ENCODE data around the gene AFMID.
"Not testable (repeated sequence)": the region's sequence is repeated elsewhere in the genome, so short reads cannot be mapped to it uniquely, and the experiment has no call there.

AFMID gene

GRCh38 chr17:78154903-78155811, 32.0 kb upstream of the AFMID start:
- DNase-seq, result no peak

- no peak for DNase-seq
Observed at GRCh38 chr17:78159575-78160158, 27.5 kb upstream of the AFMID start.

DNA sequence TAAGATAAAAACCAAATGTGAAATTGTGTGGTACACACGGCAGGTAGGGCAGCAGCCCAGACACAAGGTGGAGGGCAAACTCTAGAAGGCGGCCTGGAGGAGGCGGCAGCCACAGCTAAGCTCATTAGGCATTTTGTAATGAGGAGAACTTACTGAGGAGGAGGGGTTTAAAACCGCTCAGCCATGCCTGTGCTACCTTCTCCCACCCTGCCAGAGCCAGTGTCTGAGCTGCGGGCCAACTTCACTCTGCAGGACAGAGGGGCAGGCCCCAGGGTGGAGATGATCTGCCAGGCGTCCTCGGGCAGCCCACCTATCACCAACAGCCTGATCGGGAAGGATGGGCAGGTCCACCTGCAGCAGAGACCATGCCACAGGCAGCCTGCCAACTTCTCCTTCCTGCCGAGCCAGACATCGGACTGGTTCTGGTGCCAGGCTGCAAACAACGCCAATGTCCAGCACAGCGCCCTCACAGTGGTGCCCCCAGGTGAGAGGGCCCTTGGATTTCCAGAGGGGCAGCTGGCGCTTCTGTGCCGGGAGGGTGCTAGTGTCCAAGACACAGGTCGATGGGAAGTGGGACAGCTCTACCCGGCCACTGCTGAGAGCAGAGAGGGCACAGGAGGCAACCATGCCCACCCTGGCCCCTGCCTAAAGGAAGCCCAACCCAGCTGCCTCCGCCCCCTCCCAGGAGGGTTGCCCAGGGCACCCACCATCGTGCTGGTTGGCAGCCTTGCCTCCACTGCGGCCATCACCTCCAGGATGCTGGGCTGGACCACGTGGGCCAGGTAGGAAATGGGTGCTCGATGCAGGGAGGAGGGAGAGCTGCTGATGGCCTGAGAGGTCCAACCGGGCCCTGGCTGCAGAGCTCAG, 23.0 kb upstream of the AFMID start:
- DNase-seq, result no peak

DNA sequence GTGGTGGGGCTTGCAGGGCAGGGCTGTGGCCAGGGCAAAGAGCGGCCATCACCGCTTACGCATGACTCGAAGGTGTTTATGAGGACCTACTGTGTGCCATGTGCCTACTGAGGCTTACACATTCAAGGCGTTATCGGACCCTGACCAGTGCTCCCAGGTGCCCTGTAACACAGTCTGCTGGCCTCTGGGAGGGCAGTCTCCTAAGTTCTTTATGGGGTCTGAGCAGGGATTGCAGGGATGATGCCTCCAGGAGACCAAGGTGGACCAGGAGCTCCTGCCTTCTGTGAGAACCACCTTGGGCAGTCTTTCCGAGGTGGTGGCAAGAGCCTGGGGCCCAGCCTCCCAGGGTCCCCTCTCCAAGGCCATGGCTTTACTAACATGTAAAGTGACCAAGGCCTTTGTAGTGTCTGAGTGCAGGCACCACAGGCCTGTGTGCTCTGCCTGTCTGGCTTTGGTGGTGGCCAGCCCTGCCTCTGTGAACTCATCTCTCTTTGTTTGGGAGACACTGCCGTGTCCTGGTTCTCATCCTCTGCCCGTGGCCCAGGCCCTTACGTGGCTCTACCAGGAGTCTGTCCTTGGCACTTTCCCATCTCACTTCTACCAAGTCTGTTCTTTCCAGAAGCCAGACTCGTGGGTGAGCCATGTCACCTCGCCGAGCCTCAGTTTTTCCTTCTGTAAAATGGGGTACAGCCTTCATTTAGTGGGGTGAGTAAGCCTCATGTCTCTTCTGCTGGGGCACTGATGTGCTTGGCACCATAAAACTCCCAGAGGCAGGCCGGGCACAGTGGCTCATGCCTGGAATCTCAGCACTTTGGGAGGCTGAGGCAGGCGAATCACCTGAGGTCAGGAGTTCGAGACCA, 22.2 kb upstream of the AFMID start:
- DNase-seq, result no peak

GRCh38 chr17:78166416-78166815, 20.7 kb upstream of the AFMID start:
- DNase-seq, result no peak

GRCh38 chr17:78168242-78168902, 18.8 kb upstream of the AFMID start, which contains the start of gene SYNGR2:
Gene SYNGR2, plus strand, starts transcription at chr17:78168581. Its CDS starts 36 bp downstream, at chr17:78168617.
- peak; percentile 12 for DNase-seq

DNA sequence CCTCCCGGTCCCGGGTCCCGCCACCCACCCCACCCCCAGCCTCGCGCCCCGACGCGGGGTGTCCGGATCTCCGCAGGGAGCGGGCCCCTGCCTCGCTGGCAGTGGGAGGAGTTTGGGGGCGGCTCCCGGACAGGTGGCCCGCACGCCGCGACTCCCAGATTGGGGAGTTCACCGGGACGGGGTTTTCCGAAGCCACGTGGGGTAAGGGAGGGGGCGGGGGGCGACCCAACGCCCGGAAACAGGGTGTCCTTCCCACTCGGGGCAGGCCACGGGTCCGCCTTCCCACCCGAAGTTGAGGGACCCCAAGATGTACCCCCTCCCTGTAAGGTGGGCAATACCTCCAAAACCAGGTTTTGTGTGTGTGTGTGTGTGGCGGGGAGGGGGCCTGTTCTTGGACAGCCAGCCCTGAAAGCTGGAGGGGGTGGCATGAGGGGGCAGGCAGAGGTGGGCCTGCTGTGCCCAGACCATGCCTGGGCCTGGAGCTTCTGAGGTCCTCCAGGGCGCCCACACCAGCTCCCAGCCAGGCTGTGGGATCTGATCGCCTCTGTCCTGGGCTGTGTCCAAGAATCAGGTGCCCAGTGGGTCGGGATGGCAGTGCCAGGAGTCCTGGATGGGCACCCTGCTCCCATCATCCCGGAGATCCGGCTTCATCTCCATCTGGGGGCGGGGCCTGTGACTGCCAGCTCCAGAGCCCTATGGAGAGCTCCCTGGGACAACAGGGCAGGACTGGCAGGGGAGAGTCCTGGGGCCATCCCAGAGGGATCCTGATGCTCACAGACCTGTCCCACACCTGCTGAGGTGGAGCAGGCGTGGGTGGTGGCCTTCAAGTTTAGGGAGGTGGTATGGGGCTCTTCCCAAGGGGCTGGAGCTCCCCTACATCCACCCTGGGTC, 18.0 kb upstream of the AFMID start:
- no peak for DNase-seq

- DNase-seq, result no peak
Observed at GRCh38 chr17:78170692-78171590, 16.2 kb upstream of the AFMID start.

DNA sequence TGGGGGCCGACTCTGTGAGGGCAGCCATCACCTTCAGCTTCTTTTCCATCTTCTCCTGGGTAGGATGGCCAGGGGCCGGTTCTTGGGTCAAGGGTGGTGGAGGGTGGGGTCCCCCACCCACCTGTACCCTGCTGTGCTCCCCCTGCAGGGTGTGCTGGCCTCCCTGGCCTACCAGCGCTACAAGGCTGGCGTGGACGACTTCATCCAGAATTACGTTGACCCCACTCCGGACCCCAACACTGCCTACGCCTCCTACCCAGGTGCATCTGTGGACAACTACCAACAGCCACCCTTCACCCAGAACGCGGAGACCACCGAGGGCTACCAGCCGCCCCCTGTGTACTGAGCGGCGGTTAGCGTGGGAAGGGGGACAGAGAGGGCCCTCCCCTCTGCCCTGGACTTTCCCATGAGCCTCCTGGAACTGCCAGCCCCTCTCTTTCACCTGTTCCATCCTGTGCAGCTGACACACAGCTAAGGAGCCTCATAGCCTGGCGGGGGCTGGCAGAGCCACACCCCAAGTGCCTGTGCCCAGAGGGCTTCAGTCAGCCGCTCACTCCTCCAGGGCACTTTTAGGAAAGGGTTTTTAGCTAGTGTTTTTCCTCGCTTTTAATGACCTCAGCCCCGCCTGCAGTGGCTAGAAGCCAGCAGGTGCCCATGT, 15.4 kb upstream of the AFMID start:
- not testable (repeated sequence) for DNase-seq

GRCh38 chr17:78172249-78173051, 14.7 kb upstream of the AFMID start:
- no peak for DNase-seq

DNA sequence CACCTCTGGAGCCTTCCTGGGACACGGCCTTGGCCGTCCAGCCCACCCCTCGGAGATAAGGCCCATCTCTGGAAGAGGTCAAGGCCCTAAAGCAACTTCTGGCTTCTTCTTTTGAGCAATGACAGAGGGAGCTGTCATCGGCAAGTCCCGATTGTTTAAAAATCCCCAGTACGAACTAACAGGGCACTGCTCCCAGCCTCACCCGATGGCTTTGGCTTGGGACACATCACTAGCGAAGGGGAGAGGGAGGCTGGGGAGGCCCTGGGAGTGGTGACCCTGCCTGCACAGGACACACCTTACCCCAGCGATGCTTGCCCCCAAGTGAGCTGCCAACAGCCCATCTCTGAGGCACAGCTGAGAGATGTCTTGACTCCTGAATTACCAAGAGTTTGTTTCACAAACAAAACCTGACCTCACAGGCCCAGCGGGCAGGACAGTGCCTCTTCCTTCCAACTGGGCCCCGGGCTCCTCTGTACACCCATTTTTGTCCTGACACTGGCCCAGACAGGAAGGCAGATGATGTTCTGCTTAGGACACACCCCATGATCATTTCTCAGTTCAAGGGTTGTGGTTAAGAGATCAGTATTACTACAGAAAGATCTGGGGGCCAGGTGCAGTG, 14.0 kb upstream of the AFMID start:
- DNase-seq, result no peak

- no peak for DNase-seq
Observed at GRCh38 chr17:78174346-78174869, 12.8 kb upstream of the AFMID start.

DNA sequence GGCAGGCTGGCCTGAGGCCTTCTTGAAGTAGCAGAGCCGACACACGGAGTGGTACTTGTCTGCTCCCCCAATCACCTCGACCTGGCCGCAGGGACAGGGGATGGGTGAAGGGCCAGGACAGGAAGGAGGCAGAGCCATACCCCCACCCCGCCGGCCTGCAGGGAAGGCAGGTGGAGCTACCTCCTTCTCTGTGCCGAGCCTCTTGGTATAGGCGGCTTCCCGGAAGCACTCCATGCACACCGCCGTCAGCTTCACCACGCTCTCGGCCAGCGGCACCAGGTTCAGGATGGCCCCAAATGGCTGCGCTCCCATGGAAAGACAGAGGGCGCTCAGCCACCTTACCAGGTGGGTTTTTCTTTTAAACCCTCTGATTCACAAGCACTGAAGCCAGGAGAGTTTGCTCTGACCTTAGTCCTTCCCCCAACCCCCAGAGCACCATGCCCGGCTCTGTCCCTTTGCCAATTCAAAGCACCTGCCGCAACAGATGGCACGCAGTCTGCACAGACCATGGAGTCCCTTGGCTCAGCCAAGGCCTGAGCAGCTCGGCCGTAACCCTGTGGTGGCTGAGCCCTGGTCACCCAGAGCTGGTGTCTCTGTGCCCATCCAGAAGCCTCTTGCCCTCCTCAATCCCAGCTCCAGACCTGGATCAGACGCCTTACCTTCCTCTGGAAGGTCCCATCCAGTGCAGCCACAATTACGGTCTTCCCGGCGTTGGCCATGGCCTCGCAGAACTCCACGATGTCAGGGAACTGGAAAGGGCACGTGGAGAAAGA, 12.1 kb upstream of the AFMID start:
- no peak for DNase-seq

GRCh38 chr17:78175643-78175981, 11.6 kb upstream of the AFMID start:
- DNase-seq, result no peak

DNA sequence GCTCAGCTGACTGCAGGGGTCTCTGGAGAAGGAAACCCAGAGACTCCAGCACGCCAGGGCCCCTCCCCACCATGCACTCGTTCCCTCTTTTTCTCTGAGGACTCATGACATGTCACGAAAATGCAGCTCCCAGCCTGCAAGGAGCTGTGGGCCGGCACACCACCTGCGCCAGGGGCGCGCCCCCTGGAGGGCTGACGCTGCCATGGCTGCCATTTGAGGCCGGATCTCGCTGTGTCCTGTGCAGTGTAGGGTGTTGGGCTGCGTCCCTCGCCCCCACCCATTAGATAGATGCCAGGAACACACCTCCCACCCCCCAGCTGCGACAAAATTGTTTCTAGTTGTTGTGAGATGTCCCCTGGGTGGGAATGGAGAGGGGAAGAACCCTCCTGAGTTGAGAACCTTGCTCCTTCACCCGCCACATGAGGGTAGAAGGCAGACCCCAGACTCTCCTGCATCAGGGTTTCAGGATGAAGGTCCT, 10.6 kb upstream of the AFMID start:
- no peak for DNase-seq

DNA sequence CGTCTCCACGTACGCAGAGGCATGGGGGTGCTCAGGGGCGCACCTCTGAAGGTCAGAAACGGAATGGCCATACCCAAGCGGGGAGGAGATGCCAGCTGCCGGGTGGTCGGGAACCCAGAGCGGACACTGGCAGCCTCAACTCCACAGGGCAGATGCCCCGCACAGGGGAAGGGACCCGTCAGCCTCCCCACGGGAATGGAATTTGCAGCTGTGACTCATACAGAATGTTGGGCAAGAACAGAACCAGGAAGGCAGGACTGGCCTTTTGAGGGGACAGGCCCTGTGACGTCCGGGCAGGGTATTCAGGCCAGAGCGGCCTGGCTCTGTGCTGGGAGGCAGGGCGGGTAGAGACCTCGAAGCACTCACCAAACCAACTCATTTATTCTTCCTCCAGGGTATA, 7.8 kb upstream of the AFMID start:
- DNase-seq, result no peak

DNA sequence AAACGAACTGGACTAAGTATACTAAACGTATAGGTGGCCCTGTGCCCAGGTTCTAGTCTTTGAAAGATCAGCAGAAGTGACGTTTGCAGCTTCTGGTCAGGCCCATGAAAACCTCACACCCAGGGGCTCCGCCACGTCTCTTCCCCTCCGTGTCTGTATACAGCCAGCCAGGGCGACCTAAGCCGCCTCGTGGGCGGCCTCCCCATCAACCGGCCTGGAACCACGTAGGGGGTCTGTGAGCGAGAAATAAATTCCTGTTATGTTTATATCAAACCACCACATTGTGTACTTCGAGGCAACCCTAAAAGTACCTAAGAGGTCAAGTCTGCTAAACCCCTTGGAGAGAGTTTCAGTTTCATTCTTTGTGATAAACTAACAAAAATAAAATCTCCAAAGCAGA, 7.1 kb upstream of the AFMID start:
- DNase-seq, result no peak
